B cell (primary cell): Measurements from ENCODE around the gene PROCA1. TPM values are rescaled to one million over a fixed set of nuclear protein-coding genes. Genes with fewer than 3 reads are reported as not detected.

Source experiments
- ATAC-seq: fragments of 200-7000 bp; cut with Tn5 transposase; one replicate; pipeline ENCODE4 v1.10.0; 2021; ENCODE audit warnings: low read depth, mild to moderate bottlenecking, moderate number of reproducible peaks, moderate library complexity
- CTCF ChIA-PET: fragments of 350-600 bp; sonication (Branson Sonifier 250); formaldehyde crosslinking; loops from one replicate; lab custom pipeline; 2021; ENCODE audit warnings: antibody characterized with exemption, inconsistent platforms; lab: Charles Lee
- POLR2A ChIA-PET: fragments of 350-600 bp; sonication (Branson Sonifier 250); formaldehyde crosslinking; loops from one replicate; lab custom pipeline; 2021; ENCODE audit warnings: antibody characterized with exemption; lab: Charles Lee
- DNase-seq: peaks from one replicate; pipeline ENCODE4 v3.0.0; 2013
- H2AFZ ChIP-seq: 2 replicates; pipeline ENCODE4 v1.6.1; 2012; ENCODE audit warnings: mild to moderate bottlenecking, low read depth, low read length; ENCODE audit not compliant: insufficient read depth, poor library complexity, severe bottlenecking
- H3K27ac ChIP-seq, 2 donors: 1 replicate in 1 of 2; 2 replicates in 1 of 2; pipeline ENCODE4 v1.5.1; 2012 to 2013; ENCODE audit warnings: low read length in 2 of 2, mild to moderate bottlenecking in 2 of 2, moderate library complexity in 1 of 2
- H3K27me3 ChIP-seq, 4 experiments: fragments of 200-600 bp in 1 of 4; sonication (generic) in 1 of 4; replicated peaks in 1 of 4; 1 replicate in 2 of 4; 2 replicates in 2 of 4; pipeline versions ENCODE4 v1.6.1 to v1.7.0; 2013 to 2016; ENCODE audit warnings: low read length in 3 of 4, mild to moderate bottlenecking in 2 of 4, mixed read lengths in 1 of 4, moderate library complexity in 1 of 4; ENCODE audit not compliant: insufficient read depth in 4 of 4, control insufficient read depth in 3 of 4; ENCODE audit errors: control extremely low read depth in 1 of 4
- H3K36me3 ChIP-seq, 2 experiments: replicated peaks in 1 of 2; 1 replicate in 1 of 2; 2 replicates in 1 of 2; pipeline versions ENCODE4 v1.6.1 to v1.7.1; 2013; ENCODE audit warnings: low read length in 1 of 2; ENCODE audit not compliant: insufficient read depth in 2 of 2, control insufficient read depth in 1 of 2; ENCODE audit errors: control extremely low read depth in 1 of 2, extremely low read depth in 1 of 2
- H3K4me1 ChIP-seq, 2 donors: fragments of 200-600 bp in 1 of 2; sonication (generic) in 1 of 2; 1 replicate in 1 of 2; 2 replicates in 1 of 2; pipeline versions ENCODE4 v1.5.1 to v1.6.1; 2013 to 2017; ENCODE audit warnings: low read length in 2 of 2; ENCODE audit not compliant: control insufficient read depth in 2 of 2, insufficient read depth in 2 of 2
- H3K4me2 ChIP-seq: replicated peaks from 2 replicates; pipeline ENCODE3; 2012; ENCODE audit warnings: mild to moderate bottlenecking, low read depth, low read length; ENCODE audit not compliant: poor library complexity, severe bottlenecking
- H3K4me3 ChIP-seq, 5 experiments: fragments of 200-600 bp in 1 of 5; sonication (generic) in 1 of 5; 1 replicate in 3 of 5; 2 replicates in 2 of 5; pipeline versions ENCODE4 v1.5.1 to v1.7.0; 2011 to 2016; ENCODE audit warnings: low read length in 4 of 5, mild to moderate bottlenecking in 4 of 5, low read depth in 2 of 5, control low read depth in 1 of 5, moderate library complexity in 1 of 5; ENCODE audit not compliant: insufficient read depth in 1 of 5; ENCODE audit errors: control extremely low read depth in 1 of 5, extremely low read depth in 1 of 5
- H3K79me2 ChIP-seq: fragments of 200-600 bp; sonication (generic); one replicate; pipeline ENCODE4 v1.6.0; 2016; ENCODE audit warnings: low read length; ENCODE audit not compliant: control insufficient read depth, insufficient read depth
- H3K9ac ChIP-seq: fragments of 200-600 bp; sonication (generic); 2 replicates; pipeline ENCODE4 v1.6.1; 2017; ENCODE audit warnings: mild to moderate bottlenecking, low read length, moderate library complexity
- H3K9me3 ChIP-seq, 3 donors: one replicate each; pipeline versions ENCODE4 v1.6.1 to v1.7.1; 2013; ENCODE audit warnings: low read length in 2 of 3; ENCODE audit not compliant: control insufficient read depth in 2 of 3, insufficient read depth in 1 of 3; ENCODE audit errors: control extremely low read depth in 1 of 3
- H4K20me1 ChIP-seq: 2 replicates; pipeline ENCODE4 v1.6.0; 2012; ENCODE audit warnings: mild to moderate bottlenecking, low read length; ENCODE audit not compliant: insufficient read depth, control insufficient read depth, poor library complexity, severe bottlenecking
- H3K27ac Mint-ChIP-seq: one replicate; pipeline ENCODE4 v1.8.0; 2021; ENCODE audit warnings: mixed read lengths
- H3K27me3 Mint-ChIP-seq: one replicate; pipeline ENCODE4 v1.8.0; 2021; ENCODE audit warnings: mixed read lengths
- H3K4me1 Mint-ChIP-seq: one replicate; pipeline ENCODE4 v1.8.0; 2021; ENCODE audit warnings: mixed read lengths
- H3K4me3 Mint-ChIP-seq: one replicate; pipeline ENCODE4 v1.8.0; 2021; ENCODE audit warnings: mixed read lengths
- H3K9me3 Mint-ChIP-seq: one replicate; pipeline ENCODE4 v1.8.0; 2022; ENCODE audit warnings: mixed read lengths; ENCODE audit not compliant: insufficient read depth
- CTCF ChIP-seq: fragments of 200-600 bp; IDR thresholded peaks from one replicate; pipeline ENCODE4 v1.8.0; 2022; ENCODE audit warnings: antibody characterized with exemption, mild to moderate bottlenecking
- EZH2 ChIP-seq: IDR thresholded peaks from 2 replicates; pipeline ENCODE4 v1.6.1; 2012; ENCODE audit warnings: borderline replicate concordance, low read depth, mild to moderate bottlenecking, moderate library complexity, low read length; ENCODE audit not compliant: insufficient read depth, poor library complexity, severe bottlenecking
- WGBS: methylation state at CpG from one replicate; pipeline ENCODE4 v1.1.5; 2013; ENCODE audit warnings: missing lambda C conversion rate; ENCODE audit not compliant: insufficient coverage; 5-methylcytosine and 5-hydroxymethylcytosine counted together
- intact Hi-C: fragments of 100-400 bp; cut with micrococcal nuclease; formaldehyde crosslinking; loops from one replicate; pipeline ENCODE4 v1.10.0; 2022
- polyA plus RNA-seq: library from polyadenylated mRNA; depleted of rRNA; stranded (reverse); fragments of >200 nt; gene quantifications from 2 replicates; pipeline ENCODE4 v1.2.3, GENCODE V29; 2012
- total RNA-seq, 2 donors: library from RNA; stranded (reverse); fragments of 120-200 nt in 1 of 2; gene quantifications; 1 replicate in 1 of 2; 2 replicates in 1 of 2; pipeline versions ENCODE4 v1.2.3 to v1.2.4, GENCODE V29; 2013 to 2022

The PROCA1 gene
- total and polyA plus RNA-seq, 2 donors (not counting 1 experiment from before 2014, with no cell fraction given): 7.4 to 26.8 TPM

DNA sequence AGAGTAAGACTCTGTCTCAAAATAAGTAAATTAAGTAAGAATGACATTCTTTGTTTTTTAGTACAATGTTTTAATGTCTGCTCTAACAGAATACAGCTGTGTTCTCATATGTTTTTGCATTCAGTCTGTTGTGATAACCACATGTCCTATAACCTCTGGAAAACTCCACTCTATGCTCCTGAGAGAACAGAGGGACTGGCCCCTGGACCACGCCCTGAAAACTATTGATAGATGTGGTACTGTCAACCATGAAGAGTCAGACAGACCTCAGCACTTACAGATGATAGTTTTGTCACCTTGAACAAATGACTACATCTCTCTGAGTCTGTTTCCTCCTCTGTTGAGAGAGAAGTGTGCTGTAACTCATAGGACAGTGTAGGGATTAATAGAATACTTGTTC is 41.8 kb downstream of the PROCA1 start:
- peaks cover 1 to 68% of the 10 kb centered on the region in 2 experiments for H3K36me3 ChIP-seq
- no peaks in the 10 kb centered on the region for H3K9me3 Mint-ChIP-seq
- H3K27ac Mint-ChIP-seq: no peak overlapping the region
- intact Hi-C loops: no loop called here
- peaks cover 69% of the 10 kb centered on the region for H3K79me2 ChIP-seq
- H3K4me1 Mint-ChIP-seq: peaks cover 17% of the 10 kb centered on the region
- no peak overlapping the region for H3K27ac ChIP-seq
- H3K27me3 ChIP-seq: no peaks in the 10 kb centered on the region
- H3K9ac ChIP-seq: no peak overlapping the region
- H4K20me1 ChIP-seq: peaks cover 42% of the 10 kb centered on the region
- no peak overlapping the region for H3K4me3 ChIP-seq
- ChIA-PET POLR2A (no interaction called here), CTCF (no interaction called here)
- H3K27me3 Mint-ChIP-seq: no peaks in the 10 kb centered on the region
- no peaks in the 10 kb centered on the region for H3K4me1 ChIP-seq
- H2AFZ ChIP-seq: no peak overlapping the region
- H3K4me3 Mint-ChIP-seq: no peak overlapping the region
- no peak overlapping the region for H3K4me2 ChIP-seq
- TF ChIP-seq EZH2 (no peak), CTCF (no peak)
- DNase-seq (no peak), ATAC-seq (no peak)
- H3K9me3 ChIP-seq: no peaks in the 10 kb centered on the region
- no CpG with 5 or more reads among the region's 1 CpG for WGBS

GRCh38 chr17:28667870-28668269 is 43.8 kb downstream of the PROCA1 start:
- no peaks in the 10 kb centered on the region for H3K27me3 ChIP-seq
- intact Hi-C loops: no loop called here
- Mint-ChIP-seq H3K9me3 (no peaks in the 10 kb centered on the region), H3K4me1 (peaks cover 36% of the 10 kb centered on the region), H3K27ac (no peak overlapping the region), H3K4me3 (no peak overlapping the region), H3K27me3 (no peaks in the 10 kb centered on the region)
- no peaks in the 10 kb centered on the region for H3K9me3 ChIP-seq
- ChIA-PET CTCF (interaction anchor here (1.7 kb wide), 1 partner anchor 22 kb away, joined by 7 read pairs; no protein-coding TSS in a partner anchor), POLR2A (no interaction called here)
- DNase-seq (no peak), ATAC-seq (no peak)
- H4K20me1 ChIP-seq: peaks cover 46% of the 10 kb centered on the region
- peaks cover 7 to 12% of the 10 kb centered on the region in 2 donors for H3K4me1 ChIP-seq
- H3K79me2 ChIP-seq: peaks cover 78% of the 10 kb centered on the region
- peaks cover 0 to 52% of the 10 kb centered on the region in 2 experiments for H3K36me3 ChIP-seq
- no peak overlapping the region for H3K4me2 ChIP-seq
- H3K4me3 ChIP-seq: no peak overlapping the region
- no peak for TF ChIP-seq EZH2
- no peak for TF ChIP-seq CTCF
- no peak overlapping the region for H3K27ac ChIP-seq
- H3K9ac ChIP-seq: no peak overlapping the region
- no CpG with 5 or more reads among the region's 1 CpG for WGBS
- H2AFZ ChIP-seq: no peak overlapping the region
